H1 (cell line): ENCODE data around the gene CITED4. TPM values are rescaled to one million over a fixed set of nuclear protein-coding genes. Genes with fewer than 3 reads are reported as not detected.

Experiments
- EGR1 ChIP-seq: IDR thresholded peaks from 2 replicates; pipeline ENCODE4 v1.6.1; 2011; ENCODE audit warnings: low read depth, low read length, borderline replicate concordance
- KDM4A ChIP-seq: IDR thresholded peaks from one replicate; pipeline ENCODE4 v1.7.1; 2012; ENCODE audit warnings: low read depth, mild to moderate bottlenecking, moderate library complexity, low read length, inconsistent platforms; ENCODE audit not compliant: severe bottlenecking
- RFX5 ChIP-seq: IDR thresholded peaks from 2 replicates; pipeline ENCODE4 v1.6.1; 2011; ENCODE audit warnings: low read depth, low read length, improper control_type of control experiment, borderline replicate concordance
- SRF ChIP-seq: IDR thresholded peaks from 2 replicates; pipeline ENCODE4 v1.6.1; 2011; ENCODE audit warnings: mild to moderate bottlenecking, low read depth, low read length, moderate library complexity
- YY1 ChIP-seq: IDR thresholded peaks from 2 replicates; pipeline ENCODE4 v1.6.1; 2011; ENCODE audit warnings: low read depth, mild to moderate bottlenecking, low read length
- polyA plus RNA-seq, 7 experiments: library from polyadenylated mRNA; depleted of rRNA in 3 of 7; stranded (reverse) in 5 of 7; unstranded in 2 of 7; fragments of >200 nt in 5 of 7; fragments of 200-250 nt in 2 of 7; gene quantifications; 1 replicate in 5 of 7; 2 replicates in 1 of 7; 4 replicates in 1 of 7; pipeline versions ENCODE4 v1.2.1 to v1.2.3, GENCODE V29; 2011 to 2013; ENCODE audit warnings: missing spikeins in 2 of 7, mixed read lengths in 2 of 7
- total RNA-seq: library from RNA; stranded (reverse); fragmentation: NEBNext Ultra II Directional; extraction: Animal tissue kit (Norgen Biotek cat#: 25700); gene quantifications from 2 replicates; pipeline ENCODE4 v1.2.1, GENCODE V29; 2021
- TF ChIP-seq, protein P1 (sequence below): IDR thresholded peaks from 2 replicates; pipeline ENCODE4 v1.6.1; 2012; ENCODE audit warnings: low read length, inconsistent platforms

The CITED4 gene
- total and polyA plus RNA-seq, 2 of the 8 experiments (the other 6 are each of a cell fraction or from before 2014, with no cell fraction given) = 5.4 to 16.3 TPM

DNA sequence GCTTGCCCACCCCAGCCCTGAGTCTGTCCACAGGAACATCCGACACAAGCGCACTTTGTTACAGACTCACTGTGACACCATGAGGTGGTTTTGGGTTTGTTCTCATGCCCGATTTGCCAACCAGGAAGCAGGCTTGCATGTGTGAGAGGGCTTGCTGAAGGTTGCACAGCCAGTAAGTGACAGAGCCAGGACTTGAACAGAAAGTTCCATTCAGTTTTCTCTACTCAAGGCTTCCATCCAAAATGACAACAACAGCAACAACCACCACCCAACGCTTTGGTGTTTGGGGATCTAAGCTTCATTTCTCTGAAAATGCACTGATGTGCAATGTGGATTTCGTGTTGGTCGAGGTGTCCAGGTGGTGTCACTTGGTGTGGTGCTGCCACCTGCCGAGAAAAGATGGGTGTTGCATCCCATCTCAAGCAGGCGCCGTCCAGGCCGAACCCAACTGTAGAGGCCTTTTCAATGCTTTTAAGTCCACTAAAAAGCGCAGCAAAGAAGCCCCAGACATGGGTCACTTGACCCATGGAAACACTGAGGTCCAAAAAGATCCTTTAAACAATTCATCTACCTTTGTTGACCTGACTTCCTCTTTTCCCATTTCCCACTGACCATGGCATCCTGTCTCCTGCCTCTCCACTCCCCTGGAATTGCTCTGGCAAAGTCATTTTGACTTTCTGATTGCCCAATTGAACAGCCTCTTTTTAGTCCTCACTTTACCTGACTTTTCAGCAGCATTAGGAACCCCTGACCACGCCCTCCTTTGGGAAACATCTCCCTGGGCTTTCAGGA, 12.2 kb downstream of the CITED4 start (continued):
- no peak for TF ChIP-seq KDM4A
- TF ChIP-seq EGR1 = no peak
- no peak for TF ChIP-seq YY1
- TF ChIP-seq, protein P1, sequence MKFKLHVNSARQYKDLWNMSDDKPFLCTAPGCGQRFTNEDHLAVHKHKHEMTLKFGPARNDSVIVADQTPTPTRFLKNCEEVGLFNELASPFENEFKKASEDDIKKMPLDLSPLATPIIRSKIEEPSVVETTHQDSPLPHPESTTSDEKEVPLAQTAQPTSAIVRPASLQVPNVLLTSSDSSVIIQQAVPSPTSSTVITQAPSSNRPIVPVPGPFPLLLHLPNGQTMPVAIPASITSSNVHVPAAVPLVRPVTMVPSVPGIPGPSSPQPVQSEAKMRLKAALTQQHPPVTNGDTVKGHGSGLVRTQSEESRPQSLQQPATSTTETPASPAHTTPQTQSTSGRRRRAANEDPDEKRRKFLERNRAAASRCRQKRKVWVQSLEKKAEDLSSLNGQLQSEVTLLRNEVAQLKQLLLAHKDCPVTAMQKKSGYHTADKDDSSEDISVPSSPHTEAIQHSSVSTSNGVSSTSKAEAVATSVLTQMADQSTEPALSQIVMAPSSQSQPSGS = no peak
- no peak for TF ChIP-seq SRF
- TF ChIP-seq RFX5 = no peak
